Astrocyte (in vitro differentiated cells and primary cell): ENCODE results near the gene ORAI3.

ENCODE experiments used
- CTCF ChIP-seq: IDR thresholded peaks from 2 replicates; pipeline ENCODE4 v1.5.1; 2011; ENCODE audit warnings: low read depth, mild to moderate bottlenecking, inconsistent platforms, low read length, moderate library complexity; ENCODE audit not compliant: insufficient read depth
- EZH2 ChIP-seq: IDR thresholded peaks from 2 replicates; pipeline ENCODE4 v1.6.1; 2012; ENCODE audit warnings: mild to moderate bottlenecking, low read length, inconsistent platforms; ENCODE audit not compliant: insufficient read depth

GRCh38 chr16:30910427-30911029 is 38.3 kb upstream of the ORAI3 start:
- no peak for TF ChIP-seq CTCF
- no peak for TF ChIP-seq EZH2
